Astrocyte (in vitro differentiated cells and primary cell): Measurements from ENCODE around the gene TAB3. TPM values are rescaled to one million over a fixed set of nuclear protein-coding genes. Genes with fewer than 3 reads are reported as not detected.
A peak's percentile ranks its signal among the peaks of the same experiment; 100 is the strongest.

Experiments used
- DNase-seq: peaks from one replicate; pipeline ENCODE4 v3.0.0-alpha.2; 2010; ENCODE audit warnings: low read depth
- FAIRE-seq: peaks from 2 replicates; lab custom pipeline; 2011; peaks lifted over from hg19 to GRCh38; lab: Jason Lieb, UNC
- H2AFZ ChIP-seq: 2 replicates; pipeline ENCODE4 v1.6.0; 2012; ENCODE audit warnings: low read depth, low read length, inconsistent platforms
- H3K27ac ChIP-seq: 2 replicates; pipeline ENCODE4 v1.5.1; 2011; ENCODE audit warnings: low read depth, low read length, inconsistent platforms
- H3K27me3 ChIP-seq: 2 replicates; pipeline ENCODE4 v1.6.0; 2011; ENCODE audit warnings: low read length, inconsistent platforms; ENCODE audit not compliant: insufficient read depth
- H3K36me3 ChIP-seq: 2 replicates; pipeline ENCODE4 v1.5.1; 2011; ENCODE audit warnings: low read length, inconsistent platforms; ENCODE audit not compliant: insufficient read depth
- H3K4me1 ChIP-seq: 2 replicates; pipeline ENCODE4 v1.5.1; 2011; ENCODE audit warnings: low read length, inconsistent platforms; ENCODE audit not compliant: insufficient read depth
- H3K4me2 ChIP-seq: 2 replicates; pipeline ENCODE4 v1.6.0; 2012; ENCODE audit warnings: low read length, inconsistent platforms
- H3K4me3 ChIP-seq: 2 replicates; pipeline ENCODE4 v1.5.1; 2011; ENCODE audit warnings: low read depth, mild to moderate bottlenecking, low read length, inconsistent platforms; ENCODE audit not compliant: insufficient read depth
- H3K79me2 ChIP-seq: 2 replicates; pipeline ENCODE4 v1.6.0; 2012; ENCODE audit warnings: mild to moderate bottlenecking, low read length, inconsistent platforms; ENCODE audit not compliant: insufficient read depth
- H3K9ac ChIP-seq: 2 replicates; pipeline ENCODE4 v1.6.0; 2012; ENCODE audit warnings: mild to moderate bottlenecking, low read length, inconsistent platforms
- H3K9me3 ChIP-seq: 2 replicates; pipeline ENCODE4 v1.5.1; 2012; ENCODE audit warnings: low read depth, mild to moderate bottlenecking, low read length, inconsistent platforms; ENCODE audit not compliant: insufficient read depth
- H4K20me1 ChIP-seq: 2 replicates; pipeline ENCODE4 v1.6.0; 2012; ENCODE audit warnings: low read length, inconsistent platforms; ENCODE audit not compliant: insufficient read depth
- H3K27ac Mint-ChIP-seq: one replicate; pipeline ENCODE4 v1.8.0; 2021; ENCODE audit warnings: mild to moderate bottlenecking, mixed read lengths; ENCODE audit not compliant: unreplicated experiment
- H3K27me3 Mint-ChIP-seq: one replicate; pipeline ENCODE4 v1.8.0; 2021; ENCODE audit warnings: low read depth, mixed read lengths; ENCODE audit not compliant: unreplicated experiment
- H3K36me3 Mint-ChIP-seq: one replicate; pipeline ENCODE4 v1.8.0; 2021; ENCODE audit warnings: low read depth, mixed read lengths; ENCODE audit not compliant: unreplicated experiment
- H3K4me1 Mint-ChIP-seq: one replicate; pipeline ENCODE4 v1.8.0; 2021; ENCODE audit warnings: low read depth, mixed read lengths; ENCODE audit not compliant: unreplicated experiment
- H3K4me3 Mint-ChIP-seq: one replicate; pipeline ENCODE4 v1.8.0; 2021; ENCODE audit warnings: mild to moderate bottlenecking, moderate library complexity, mixed read lengths; ENCODE audit not compliant: unreplicated experiment
- H3K9me3 Mint-ChIP-seq: one replicate; pipeline ENCODE4 v1.8.0; 2021; ENCODE audit warnings: mild to moderate bottlenecking, mixed read lengths; ENCODE audit not compliant: unreplicated experiment
- EZH2 ChIP-seq: IDR thresholded peaks from 2 replicates; pipeline ENCODE4 v1.6.1; 2012; ENCODE audit warnings: mild to moderate bottlenecking, low read length, inconsistent platforms; ENCODE audit not compliant: insufficient read depth
- total RNA-seq: library from RNA; stranded (reverse); gene quantifications from 2 replicates; pipeline ENCODE4 v1.2.1, GENCODE V29; 2021
- TF ChIP-seq, protein P1 (sequence below): IDR thresholded peaks from 2 replicates; pipeline ENCODE4 v1.5.1; 2011; ENCODE audit warnings: low read depth, mild to moderate bottlenecking, inconsistent platforms, low read length, moderate library complexity; ENCODE audit not compliant: insufficient read depth

Gene TAB3
- total RNA-seq, 1 donor from 2014 or later, result 19.3 TPM

DNA sequence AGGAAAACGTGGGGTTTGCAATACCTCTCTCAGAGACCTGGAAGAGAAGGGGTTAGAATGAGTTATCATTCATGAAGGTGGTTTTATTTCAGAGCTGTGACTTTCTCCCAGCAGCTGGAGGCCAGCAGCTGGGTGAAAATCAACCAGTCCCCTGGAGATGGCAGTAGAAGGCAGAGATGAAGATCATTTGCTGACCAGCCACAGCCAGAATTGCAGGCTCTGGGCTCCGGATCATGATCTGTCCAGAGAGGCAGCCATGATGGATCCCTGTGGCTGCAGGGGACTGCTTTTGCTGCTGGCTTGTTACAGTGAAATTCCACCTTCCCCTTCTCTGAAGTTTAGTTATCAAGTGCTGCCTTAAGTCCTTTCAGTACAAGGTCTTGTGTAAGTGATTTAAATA lies 46.9 kb upstream of the TAB3 start:
- no peak for FAIRE-seq

DNA sequence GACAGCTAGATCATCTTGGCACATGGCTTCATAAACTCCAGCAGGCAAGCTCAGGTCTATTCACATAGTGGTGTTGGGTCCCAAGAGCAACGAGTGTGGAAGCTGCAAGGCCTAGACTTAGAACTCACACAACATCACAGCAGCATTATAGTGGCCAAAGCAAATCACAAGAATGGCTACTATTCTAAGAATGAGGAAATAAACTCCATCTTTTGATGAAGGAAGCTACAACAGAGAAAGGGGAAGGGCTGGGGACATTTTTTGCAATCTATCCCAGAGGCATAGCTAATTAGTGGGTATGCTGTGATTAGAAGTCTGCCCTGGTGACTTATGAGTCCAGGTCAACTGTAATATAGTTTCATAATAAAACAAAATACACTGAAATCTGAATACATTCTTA lies 42.9 kb upstream of the TAB3 start:
- H3K27me3 ChIP-seq, result no peaks in the 10 kb centered on the region
- H3K9me3 Mint-ChIP-seq, result no peaks in the 10 kb centered on the region
- H3K4me3 ChIP-seq, result no peak overlapping the region
- H3K4me3 Mint-ChIP-seq, result no peak overlapping the region
- no peak overlapping the region for H3K27ac Mint-ChIP-seq
- peak; percentile 94 for FAIRE-seq
- H3K9ac ChIP-seq, result no peak overlapping the region
- no peaks in the 10 kb centered on the region for H3K4me1 Mint-ChIP-seq
- H3K9me3 ChIP-seq, result no peaks in the 10 kb centered on the region
- no peak overlapping the region for H2AFZ ChIP-seq
- no peak overlapping the region for H3K4me2 ChIP-seq
- no peaks in the 10 kb centered on the region for H3K36me3 Mint-ChIP-seq
- no peaks in the 10 kb centered on the region for H3K36me3 ChIP-seq
- no peaks in the 10 kb centered on the region for H3K4me1 ChIP-seq
- H3K79me2 ChIP-seq, result no peaks in the 10 kb centered on the region
- H3K27me3 Mint-ChIP-seq, result peaks cover under 1% of the 10 kb centered on the region
- no peak for DNase-seq
- H4K20me1 ChIP-seq, result no peaks in the 10 kb centered on the region
- TF ChIP-seq, protein P1, sequence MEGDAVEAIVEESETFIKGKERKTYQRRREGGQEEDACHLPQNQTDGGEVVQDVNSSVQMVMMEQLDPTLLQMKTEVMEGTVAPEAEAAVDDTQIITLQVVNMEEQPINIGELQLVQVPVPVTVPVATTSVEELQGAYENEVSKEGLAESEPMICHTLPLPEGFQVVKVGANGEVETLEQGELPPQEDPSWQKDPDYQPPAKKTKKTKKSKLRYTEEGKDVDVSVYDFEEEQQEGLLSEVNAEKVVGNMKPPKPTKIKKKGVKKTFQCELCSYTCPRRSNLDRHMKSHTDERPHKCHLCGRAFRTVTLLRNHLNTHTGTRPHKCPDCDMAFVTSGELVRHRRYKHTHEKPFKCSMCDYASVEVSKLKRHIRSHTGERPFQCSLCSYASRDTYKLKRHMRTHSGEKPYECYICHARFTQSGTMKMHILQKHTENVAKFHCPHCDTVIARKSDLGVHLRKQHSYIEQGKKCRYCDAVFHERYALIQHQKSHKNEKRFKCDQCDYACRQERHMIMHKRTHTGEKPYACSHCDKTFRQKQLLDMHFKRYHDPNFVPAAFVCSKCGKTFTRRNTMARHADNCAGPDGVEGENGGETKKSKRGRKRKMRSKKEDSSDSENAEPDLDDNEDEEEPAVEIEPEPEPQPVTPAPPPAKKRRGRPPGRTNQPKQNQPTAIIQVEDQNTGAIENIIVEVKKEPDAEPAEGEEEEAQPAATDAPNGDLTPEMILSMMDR, result no peak
- TF ChIP-seq EZH2, result no peak
- no peak overlapping the region for H3K27ac ChIP-seq

More for the DNA sequence above, 46.9 kb upstream of the TAB3 start:
- Mint-ChIP-seq H3K4me3 (no peak overlapping the region), H3K4me1 (no peaks in the 10 kb centered on the region), H3K9me3 (no peaks in the 10 kb centered on the region), H3K27ac (no peak overlapping the region), H3K36me3 (no peaks in the 10 kb centered on the region), H3K27me3 (peaks cover 2% of the 10 kb centered on the region)
- no peaks in the 10 kb centered on the region for H3K79me2 ChIP-seq
- TF ChIP-seq, protein P1, result no peak
- no peak for TF ChIP-seq EZH2
- H3K4me2 ChIP-seq, result no peak overlapping the region
- H4K20me1 ChIP-seq, result no peaks in the 10 kb centered on the region
- H3K27me3 ChIP-seq, result no peaks in the 10 kb centered on the region
- no peak overlapping the region for H3K9ac ChIP-seq
- H3K4me1 ChIP-seq, result no peaks in the 10 kb centered on the region
- H3K4me3 ChIP-seq, result no peak overlapping the region
- DNase-seq, result no peak
- H2AFZ ChIP-seq, result no peak overlapping the region
- H3K9me3 ChIP-seq, result no peaks in the 10 kb centered on the region
- no peak overlapping the region for H3K27ac ChIP-seq
- no peaks in the 10 kb centered on the region for H3K36me3 ChIP-seq

DNA sequence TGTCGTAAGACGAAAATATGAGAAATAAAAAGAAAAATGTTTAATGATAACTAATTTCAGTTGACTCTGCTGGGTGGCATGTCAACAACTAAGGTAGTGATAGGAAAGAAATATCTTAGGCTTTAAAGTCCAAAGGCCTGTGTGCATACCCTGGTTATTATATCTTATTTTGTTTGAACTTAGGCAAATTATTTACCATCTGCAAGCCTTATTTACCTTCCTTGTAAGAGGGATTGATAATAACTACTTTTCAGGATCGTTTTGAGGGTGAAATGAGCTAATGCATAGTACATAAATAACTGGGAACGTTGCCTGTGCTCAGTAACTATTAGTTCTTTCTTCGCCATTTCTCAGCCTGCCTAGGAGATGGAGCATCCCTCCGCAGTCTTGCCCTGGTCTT lies 41.6 kb upstream of the TAB3 start:
- no peak overlapping the region for H2AFZ ChIP-seq
- H4K20me1 ChIP-seq, result no peaks in the 10 kb centered on the region
- no peak overlapping the region for H3K4me2 ChIP-seq
- H3K79me2 ChIP-seq, result no peaks in the 10 kb centered on the region
- Mint-ChIP-seq H3K27ac (no peak overlapping the region), H3K36me3 (no peaks in the 10 kb centered on the region), H3K4me1 (no peaks in the 10 kb centered on the region), H3K9me3 (no peaks in the 10 kb centered on the region), H3K27me3 (no peaks in the 10 kb centered on the region), H3K4me3 (no peak overlapping the region)
- no peaks in the 10 kb centered on the region for H3K36me3 ChIP-seq
- no peak overlapping the region for H3K4me3 ChIP-seq
- H3K27me3 ChIP-seq, result no peaks in the 10 kb centered on the region
- H3K9ac ChIP-seq, result no peak overlapping the region
- FAIRE-seq (no peak), DNase-seq (no peak)
- TF ChIP-seq EZH2, result no peak
- TF ChIP-seq, protein P1, result no peak
- H3K9me3 ChIP-seq, result no peaks in the 10 kb centered on the region
- no peaks in the 10 kb centered on the region for H3K4me1 ChIP-seq
- H3K27ac ChIP-seq, result no peak overlapping the region
